AG10803 (cell line): ENCODE results near the gene REX1BD.
"Not testable (repeated sequence)": the region's sequence is repeated elsewhere in the genome, so short reads cannot be mapped to it uniquely, and the experiment has no call there.

ENCODE experiments used
- DNase-seq: peaks from one replicate; pipeline ENCODE4 v3.0.0; 2010; ENCODE audit warnings: low read depth
- H3K4me3 ChIP-seq: 2 replicates; pipeline ENCODE4 v1.5.1; 2011; ENCODE audit warnings: mild to moderate bottlenecking, low read length, control low read depth
- TF ChIP-seq, protein P1 (sequence below): conservative IDR thresholded peaks from 2 replicates; pipeline ENCODE4 v1.5.1; 2011; ENCODE audit warnings: mild to moderate bottlenecking, low read length, control low read depth, inconsistent platforms

REX1BD gene

GRCh38 chr19:18597809-18598660 lies 9.4 kb downstream of the REX1BD start:
- H3K4me3 ChIP-seq = no peak overlapping the region
- TF ChIP-seq, protein P1, sequence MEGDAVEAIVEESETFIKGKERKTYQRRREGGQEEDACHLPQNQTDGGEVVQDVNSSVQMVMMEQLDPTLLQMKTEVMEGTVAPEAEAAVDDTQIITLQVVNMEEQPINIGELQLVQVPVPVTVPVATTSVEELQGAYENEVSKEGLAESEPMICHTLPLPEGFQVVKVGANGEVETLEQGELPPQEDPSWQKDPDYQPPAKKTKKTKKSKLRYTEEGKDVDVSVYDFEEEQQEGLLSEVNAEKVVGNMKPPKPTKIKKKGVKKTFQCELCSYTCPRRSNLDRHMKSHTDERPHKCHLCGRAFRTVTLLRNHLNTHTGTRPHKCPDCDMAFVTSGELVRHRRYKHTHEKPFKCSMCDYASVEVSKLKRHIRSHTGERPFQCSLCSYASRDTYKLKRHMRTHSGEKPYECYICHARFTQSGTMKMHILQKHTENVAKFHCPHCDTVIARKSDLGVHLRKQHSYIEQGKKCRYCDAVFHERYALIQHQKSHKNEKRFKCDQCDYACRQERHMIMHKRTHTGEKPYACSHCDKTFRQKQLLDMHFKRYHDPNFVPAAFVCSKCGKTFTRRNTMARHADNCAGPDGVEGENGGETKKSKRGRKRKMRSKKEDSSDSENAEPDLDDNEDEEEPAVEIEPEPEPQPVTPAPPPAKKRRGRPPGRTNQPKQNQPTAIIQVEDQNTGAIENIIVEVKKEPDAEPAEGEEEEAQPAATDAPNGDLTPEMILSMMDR = no peak
- DNase-seq = no peak

DNA sequence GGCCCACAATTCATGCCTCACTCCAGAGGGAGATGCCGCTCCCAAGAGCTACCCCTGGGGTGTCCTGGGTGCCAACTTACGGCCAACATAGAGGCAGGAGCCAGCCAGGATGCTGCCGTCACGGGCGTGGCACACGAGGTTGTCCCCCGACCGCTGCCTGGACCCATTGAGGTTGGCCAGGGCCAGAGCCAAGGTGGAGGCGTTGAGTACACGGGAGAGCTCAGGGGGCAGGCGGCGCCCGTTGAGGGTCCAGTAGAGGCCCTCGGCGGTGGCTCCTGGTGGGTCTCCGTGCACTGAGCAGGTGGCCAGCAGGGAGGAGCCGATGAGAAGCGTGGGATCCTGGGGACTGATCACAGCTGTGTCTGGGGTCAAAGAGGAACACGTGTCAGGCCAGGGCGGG lies 10.9 kb downstream of the REX1BD start:
- DNase-seq = no peak
- H3K4me3 ChIP-seq = no peak overlapping the region
- TF ChIP-seq, protein P1 = no peak

DNA sequence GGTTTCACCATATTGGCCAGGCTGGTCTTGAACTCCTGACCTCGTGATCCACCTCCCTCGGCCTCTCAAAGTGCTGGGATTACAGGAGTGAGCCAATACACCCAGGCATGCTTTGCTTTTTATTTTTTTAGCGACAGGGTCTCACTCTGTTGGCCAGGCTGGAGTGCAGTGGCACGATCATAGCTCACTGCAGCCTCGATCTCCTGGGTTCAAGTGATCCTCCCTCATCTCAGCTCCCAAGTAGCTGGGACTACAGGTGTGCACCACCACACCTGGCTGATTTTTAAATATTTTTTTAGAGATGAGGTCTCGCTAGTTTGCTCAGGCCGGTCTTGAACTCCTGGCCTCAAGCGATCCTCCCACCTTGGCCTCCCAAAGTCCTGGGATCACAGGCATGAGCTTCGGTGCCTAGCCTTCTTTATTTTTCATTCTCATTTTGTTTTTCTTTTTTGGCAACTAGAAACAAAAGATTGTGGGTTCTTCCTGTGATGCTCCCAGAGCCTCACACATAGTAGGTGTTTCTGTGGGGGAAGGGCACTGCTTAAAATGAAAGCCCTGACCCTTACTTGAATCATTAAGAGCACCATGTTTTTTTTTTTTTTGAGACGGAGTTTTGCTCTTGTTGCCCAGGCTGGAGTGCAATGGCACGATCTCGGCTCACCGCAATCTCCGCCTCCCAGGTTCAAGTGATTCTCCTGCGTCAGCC lies 12.2 kb downstream of the REX1BD start:
- H3K4me3 ChIP-seq, DNase-seq: not testable (repeated sequence)

GRCh38 chr19:18601875-18602274 lies 13.3 kb downstream of the REX1BD start:
- H3K4me3 ChIP-seq = no peak overlapping the region
- no peak for DNase-seq
- TF ChIP-seq, protein P1 = no peak

DNA sequence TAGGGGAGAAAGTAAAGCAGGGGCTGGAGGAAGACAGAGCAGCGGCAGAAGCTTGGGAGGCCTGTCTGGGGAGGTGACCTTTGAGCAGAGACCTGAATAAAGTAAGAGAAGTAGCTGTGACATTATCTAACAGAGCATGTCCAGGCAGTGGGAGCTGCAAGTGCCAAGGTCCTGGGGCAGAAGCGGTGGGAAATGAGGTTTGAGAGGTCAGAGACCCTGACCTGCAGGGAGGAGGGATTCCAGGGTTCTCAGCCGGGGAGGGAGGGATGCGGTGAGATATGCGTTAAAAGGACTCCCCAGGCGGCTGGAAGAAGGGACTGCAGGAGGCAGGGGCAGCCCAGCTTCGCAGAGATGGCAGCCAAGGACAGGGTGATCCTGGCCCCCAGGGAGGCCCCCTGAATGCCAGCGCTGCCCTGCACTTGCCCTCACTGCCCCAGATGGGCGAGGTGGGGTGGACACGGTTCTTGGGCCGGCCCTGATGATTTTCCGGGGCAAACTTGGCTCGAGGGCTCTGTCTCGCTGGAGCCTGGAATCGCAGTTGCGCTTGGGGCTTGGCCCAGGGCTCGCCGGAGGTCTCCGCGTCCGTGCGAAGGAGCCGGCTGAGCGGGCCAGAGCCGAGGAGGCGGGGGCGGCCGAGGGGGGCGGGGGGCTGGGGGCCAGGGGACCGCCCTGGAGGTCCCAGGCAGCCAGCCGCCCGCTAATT lies 14.8 kb downstream of the REX1BD start:
- TF ChIP-seq, protein P1 = peak; percentile 49
- DNase-seq = peak; percentile 21
- H3K4me3 ChIP-seq = no peak overlapping the region

- no peak overlapping the region for H3K4me3 ChIP-seq
- no peak for DNase-seq
- TF ChIP-seq, protein P1 = no peak
These were observed 15.6 kb downstream of the REX1BD start for GRCh38 chr19:18603958-18604819.

- TF ChIP-seq, protein P1 = no peak
- H3K4me3 ChIP-seq = no peak overlapping the region
These were observed 16.2 kb downstream of the REX1BD start for GRCh38 chr19:18604820-18605159.

More at GRCh38 chr19:18604820-18605159, 16.2 kb downstream of the REX1BD start:
- no peak for DNase-seq
